CD14-positive monocyte (primary cell): Measurements from ENCODE around the gene EGLN1. TPM values are rescaled to one million over a fixed set of nuclear protein-coding genes. Genes with fewer than 3 reads are reported as not detected.
A peak's percentile ranks its signal among the peaks of the same experiment; 100 is the strongest.

Source experiments
- DNase-seq, 3 donors: peaks; one replicate each; pipeline ENCODE4 v3.0.0-alpha.2; 2011 to 2022
- H2AFZ ChIP-seq: 2 replicates; pipeline ENCODE4 v1.6.0; 2012; ENCODE audit warnings: mild to moderate bottlenecking, low read depth, low read length, inconsistent platforms; ENCODE audit not compliant: insufficient read depth, poor library complexity, severe bottlenecking
- H3K27ac ChIP-seq, 2 donors: 1 replicate in 1 of 2; 2 replicates in 1 of 2; pipeline ENCODE4 v1.5.1; 2012 to 2013; ENCODE audit warnings: low read length in 2 of 2, control low read depth in 1 of 2, inconsistent platforms in 1 of 2, low read depth in 1 of 2, mild to moderate bottlenecking in 1 of 2
- H3K27me3 ChIP-seq, 2 donors: one replicate each; pipeline versions ENCODE4 v1.6.0 to v1.6.1; 2011 to 2013; ENCODE audit warnings: low read length in 2 of 2; ENCODE audit not compliant: control insufficient read depth in 2 of 2, insufficient read depth in 2 of 2
- H3K36me3 ChIP-seq, 2 donors: replicated peaks in 1 of 2; 1 replicate in 1 of 2; 2 replicates in 1 of 2; pipeline versions ENCODE4 v1.5.1 to v1.6.1; 2012 to 2013; ENCODE audit warnings: low read length in 2 of 2, control low read depth in 1 of 2, inconsistent platforms in 1 of 2, mild to moderate bottlenecking in 1 of 2; ENCODE audit not compliant: insufficient read depth in 2 of 2, control insufficient read depth in 1 of 2
- H3K4me1 ChIP-seq, 2 donors: 1 replicate in 1 of 2; 2 replicates in 1 of 2; pipeline versions ENCODE4 v1.5.1 to v1.6.1; 2012 to 2013; ENCODE audit warnings: low read length in 2 of 2, control low read depth in 1 of 2, inconsistent platforms in 1 of 2, mild to moderate bottlenecking in 1 of 2, moderate library complexity in 1 of 2; ENCODE audit not compliant: insufficient read depth in 2 of 2, control insufficient read depth in 1 of 2
- H3K4me2 ChIP-seq: replicated peaks from 2 replicates; pipeline ENCODE3; 2012; ENCODE audit warnings: low read length, moderate library complexity, mild to moderate bottlenecking; ENCODE audit not compliant: poor library complexity, severe bottlenecking; ENCODE audit errors: extremely low read depth
- H3K4me3 ChIP-seq, 3 experiments: fragments of 200-600 bp in 1 of 3; sonication (generic) in 1 of 3; replicated peaks in 1 of 3; 1 replicate in 2 of 3; 2 replicates in 1 of 3; pipeline ENCODE4 v1.5.1; 2011 to 2013; ENCODE audit warnings: low read length in 3 of 3, mild to moderate bottlenecking in 3 of 3, control low read depth in 2 of 3, low read depth in 2 of 3, inconsistent platforms in 1 of 3, moderate library complexity in 1 of 3
- H3K79me2 ChIP-seq: 2 replicates; pipeline ENCODE4 v1.6.0; 2012; ENCODE audit warnings: mild to moderate bottlenecking, control low read depth, inconsistent platforms, low read length, moderate library complexity; ENCODE audit not compliant: insufficient read depth
- H3K9ac ChIP-seq: 2 replicates; pipeline ENCODE4 v1.6.0; 2017; ENCODE audit warnings: low read length, mild to moderate bottlenecking; ENCODE audit not compliant: insufficient read depth, poor library complexity, severe bottlenecking
- H3K9me3 ChIP-seq, 2 donors: replicated peaks in 1 of 2; 1 replicate in 1 of 2; 2 replicates in 1 of 2; pipeline versions ENCODE4 v1.5.1 to v1.6.1; 2012 to 2013; ENCODE audit warnings: low read length in 2 of 2, control low read depth in 1 of 2; ENCODE audit not compliant: control insufficient read depth in 1 of 2, insufficient read depth in 1 of 2
- H4K20me1 ChIP-seq: 2 replicates; pipeline ENCODE4 v1.6.0; 2012; ENCODE audit warnings: mild to moderate bottlenecking, low read length, control low read depth, moderate library complexity; ENCODE audit not compliant: insufficient read depth
- H3K27ac Mint-ChIP-seq, 7 donors: one replicate each; pipeline ENCODE4 v1.8.0; 2020; ENCODE audit warnings: mild to moderate bottlenecking in 7 of 7, mixed read lengths in 7 of 7, moderate library complexity in 6 of 7, inconsistent platforms in 2 of 7
- H3K27me3 Mint-ChIP-seq, 3 donors: one replicate each; pipeline ENCODE4 v1.8.0; 2021 to 2022; ENCODE audit warnings: low read depth in 3 of 3, mild to moderate bottlenecking in 3 of 3, mixed read lengths in 3 of 3, moderate library complexity in 3 of 3, inconsistent platforms in 1 of 3
- H3K36me3 Mint-ChIP-seq, 2 donors: one replicate each; pipeline ENCODE4 v1.8.0; 2020; ENCODE audit warnings: mixed read lengths in 2 of 2, inconsistent platforms in 1 of 2, mild to moderate bottlenecking in 1 of 2
- H3K4me1 Mint-ChIP-seq: one replicate; pipeline ENCODE4 v1.8.0; 2020; ENCODE audit warnings: mild to moderate bottlenecking, mixed read lengths
- H3K4me3 Mint-ChIP-seq, 2 donors: one replicate each; pipeline ENCODE4 v1.8.0; 2020; ENCODE audit warnings: mild to moderate bottlenecking in 2 of 2, mixed read lengths in 2 of 2, moderate library complexity in 1 of 2
- H3K9me3 Mint-ChIP-seq, 7 donors: one replicate each; pipeline ENCODE4 v1.8.0; 2020 to 2022; ENCODE audit warnings: mixed read lengths in 7 of 7, mild to moderate bottlenecking in 6 of 7, moderate library complexity in 6 of 7, inconsistent platforms in 2 of 7
- CTCF ChIP-seq: fragments of 200-600 bp; IDR thresholded peaks from one replicate; pipeline ENCODE4 v1.8.0; 2022; ENCODE audit warnings: antibody characterized with exemption, mild to moderate bottlenecking
- WGBS: methylation state at CpG from one replicate; pipeline ENCODE4 v1.1.5; 2013; ENCODE audit warnings: missing lambda C conversion rate; ENCODE audit not compliant: insufficient coverage; 5-methylcytosine and 5-hydroxymethylcytosine counted together
- intact Hi-C, 2 donors: fragments of 100-400 bp; cut with micrococcal nuclease; formaldehyde crosslinking; loops; one replicate each; pipeline versions ENCODE4 v1.15.0 to v1.15.1; 2023
- polyA plus RNA-seq, 3 donors: library from polyadenylated mRNA; depleted of rRNA in 1 of 3; unstranded in 2 of 3; stranded (reverse) in 1 of 3; fragments of 300-500 nt in 2 of 3; fragments of >200 nt in 1 of 3; fragmentation: Illumina TruSeq in 2 of 3; gene quantifications; 1 replicate in 2 of 3; 2 replicates in 1 of 3; pipeline ENCODE4 v1.2.3, GENCODE V29; 2012 to 2021

Gene EGLN1
- polyA plus RNA-seq, 3 donors, result 12.9 to 27.7 (median 23.1) TPM

- Mint-ChIP-seq H3K4me3 (no peak overlapping the region), H3K9me3 (peaks cover 0 to 6% (median 0%) of the 10 kb centered on the region in 7 donors), H3K36me3 (no peaks in the 10 kb centered on the region), H3K4me1 (no peaks in the 10 kb centered on the region), H3K27ac (no peak overlapping the region), H3K27me3 (no peaks in the 10 kb centered on the region)
- WGBS, result 84% methylated on average over 5 of the region's 7 CpGs
- Histone ChIP-seq H3K4me3 (no peak overlapping the region), H3K4me2 (no peak overlapping the region), H3K9me3 (peaks cover 0 to under 1% of the 10 kb centered on the region in 2 donors), H3K4me1 (no peaks in the 10 kb centered on the region), H3K36me3 (no peaks in the 10 kb centered on the region), H3K9ac (no peak overlapping the region), H3K27me3 (no peaks in the 10 kb centered on the region), H3K79me2 (no peaks in the 10 kb centered on the region), H4K20me1 (no peaks in the 10 kb centered on the region), H3K27ac (no peak overlapping the region), H2AFZ (no peak overlapping the region)
- TF ChIP-seq CTCF, result peak; percentile 16
- DNase-seq, result no peak
- intact Hi-C loops, result no loop called here
These were observed 99.1 kb downstream of the EGLN1 start for GRCh38 chr1:231322880-231323530.

- peaks cover 4% of the 10 kb centered on the region for H3K4me1 Mint-ChIP-seq
- no peak overlapping the region for H3K27ac Mint-ChIP-seq
- Histone ChIP-seq H3K9me3 (peaks cover 0 to 7% of the 10 kb centered on the region in 2 donors), H4K20me1 (no peaks in the 10 kb centered on the region), H3K27ac (no peak overlapping the region), H3K27me3 (no peaks in the 10 kb centered on the region), H3K79me2 (no peaks in the 10 kb centered on the region), H3K4me3 (no peak overlapping the region), H3K4me1 (no peaks in the 10 kb centered on the region), H3K4me2 (no peak overlapping the region), H3K9ac (no peak overlapping the region), H3K36me3 (no peaks in the 10 kb centered on the region), H2AFZ (no peak overlapping the region)
- TF ChIP-seq CTCF, result no peak
- peaks cover 0 to 13% (median 3%) of the 10 kb centered on the region in 7 donors for H3K9me3 Mint-ChIP-seq
- no peak for DNase-seq
- H3K4me3 Mint-ChIP-seq, result no peak overlapping the region
- intact Hi-C loops, result no loop called here
- peaks cover 0 to 2% (median 1%) of the 10 kb centered on the region in 3 donors for H3K27me3 Mint-ChIP-seq
- 97% methylated on average over 8 of the region's 9 CpGs for WGBS
- no peaks in the 10 kb centered on the region for H3K36me3 Mint-ChIP-seq
These were observed 103.0 kb downstream of the EGLN1 start for GRCh38 chr1:231319080-231319479.
